Measurements from ENCODE around the gene UEVLD.

UEVLD gene

DNA sequence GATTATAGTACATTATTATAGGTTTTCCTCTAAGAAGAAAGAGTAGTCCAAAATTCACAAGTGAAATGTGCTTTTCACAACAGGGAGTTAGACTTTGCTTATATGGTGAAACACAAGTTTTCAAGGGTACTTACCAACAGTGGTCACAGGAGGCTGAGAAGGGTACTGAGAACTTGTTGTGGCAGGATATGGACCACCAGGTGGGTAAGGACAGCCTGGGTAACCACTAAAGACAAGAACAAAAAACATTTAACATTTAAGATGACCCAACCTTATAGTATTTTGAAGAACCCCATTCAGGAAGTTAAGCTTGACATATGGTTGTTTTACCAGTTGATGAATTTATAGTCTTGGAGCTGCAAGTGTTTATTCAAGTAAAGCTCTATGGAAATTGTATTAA is 86.2 kb downstream of the UEVLD start:
- FAIRE-seq (no peak), DNase-seq (ENCODE audit: low spot score) (no peak)

DNA sequence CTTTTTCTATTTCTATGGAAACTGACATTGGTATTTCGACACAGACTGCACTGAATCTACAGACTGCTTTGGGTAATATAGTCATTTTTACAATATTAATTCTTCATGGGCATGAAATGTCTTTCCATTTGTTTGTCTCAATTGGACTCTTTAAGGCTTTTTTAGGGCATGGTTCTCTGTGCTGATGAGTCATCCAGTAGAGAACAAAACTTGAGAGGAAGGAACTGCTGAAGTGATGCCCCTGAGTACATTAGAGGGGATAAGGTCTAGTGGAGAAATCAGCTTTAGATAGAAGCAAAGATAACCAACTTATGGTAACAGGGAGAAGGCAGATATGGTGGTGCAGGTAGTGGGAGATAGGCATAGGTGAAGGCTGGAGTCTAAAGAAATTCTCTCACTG is 86.9 kb downstream of the UEVLD start:
- FAIRE-seq: no peak
- DNase-seq (ENCODE audit: low spot score): no peak

DNA sequence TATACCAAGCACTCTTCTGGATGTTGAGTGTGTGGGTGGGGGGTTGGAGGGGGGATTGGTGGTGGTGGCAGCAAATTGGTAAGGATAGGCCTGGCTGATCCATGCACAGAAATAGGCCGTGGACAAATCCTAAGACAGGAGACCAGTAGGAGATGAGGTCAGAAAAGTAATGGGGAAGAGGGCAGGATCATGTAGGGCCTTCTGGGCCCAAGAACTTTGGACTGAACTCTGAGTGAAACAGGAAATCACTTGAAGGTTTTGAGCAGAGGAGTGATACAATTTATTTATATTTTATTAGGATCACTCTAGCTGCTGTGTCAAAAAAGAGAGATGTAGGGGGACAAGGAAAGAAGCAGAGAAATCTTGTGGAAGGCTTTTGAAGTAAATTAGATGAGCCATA is 90.5 kb downstream of the UEVLD start:
- DNase-seq (ENCODE audit: low spot score) (no peak), FAIRE-seq (no peak)

DNA sequence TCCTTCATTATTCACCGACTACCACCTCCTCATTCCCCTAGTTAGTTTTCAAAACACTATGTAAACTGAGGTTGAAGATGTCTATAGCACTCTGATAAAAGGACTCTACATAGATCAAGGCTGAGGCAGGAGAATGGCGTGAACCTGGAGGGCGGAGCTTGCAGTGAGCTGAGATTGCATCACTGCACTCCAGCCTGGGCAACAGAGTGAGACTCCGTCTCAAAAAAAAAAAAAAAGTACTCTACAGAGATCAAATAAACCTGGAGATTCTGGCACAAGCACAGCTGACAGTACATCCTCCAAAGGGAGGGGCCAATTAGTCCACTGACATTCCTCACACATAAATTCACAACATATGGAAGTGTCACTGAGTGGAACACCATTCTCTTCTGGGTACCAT is 92.8 kb downstream of the UEVLD start:
- DNase-seq (ENCODE audit: low spot score) (no peak), FAIRE-seq (no peak)

DNA sequence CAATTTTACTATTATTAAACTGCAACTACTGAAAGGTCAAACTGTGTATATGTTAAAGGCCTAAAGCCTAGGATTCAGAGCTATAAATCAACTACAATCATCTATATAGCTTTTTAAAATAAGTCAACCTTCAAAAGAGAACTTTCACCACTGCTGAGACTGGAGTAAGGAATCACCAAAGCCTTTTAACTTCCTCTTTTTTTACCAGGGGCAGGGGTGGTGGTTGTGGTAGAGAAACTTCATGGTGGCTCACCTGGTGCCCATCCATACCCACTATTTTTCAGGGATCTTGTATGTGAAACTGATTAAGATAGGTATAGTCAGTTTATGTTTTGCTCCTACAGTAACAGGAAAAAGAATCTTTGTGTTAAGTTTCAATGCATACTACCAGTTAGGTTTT is 93.3 kb downstream of the UEVLD start:
- DNase-seq (ENCODE audit: low spot score) (no peak), FAIRE-seq (no peak)

DNA sequence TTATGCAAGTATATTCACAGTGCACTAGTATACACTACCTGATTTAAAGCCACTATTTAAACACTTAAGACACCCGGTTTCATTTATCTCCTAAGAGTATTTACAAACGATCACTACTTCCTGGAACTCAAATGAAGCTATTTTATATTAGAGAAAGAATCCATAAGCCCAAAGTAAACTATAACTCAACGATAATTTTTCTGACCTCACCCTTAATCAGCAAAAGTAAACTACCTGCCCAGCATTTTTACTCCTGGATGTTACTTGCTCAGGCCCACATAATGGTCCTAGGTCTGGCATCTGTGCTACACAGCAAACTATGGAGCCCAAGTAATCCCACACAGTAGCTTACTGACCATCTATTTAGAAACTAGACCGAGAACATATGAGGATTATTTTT is 95.2 kb downstream of the UEVLD start:
- FAIRE-seq (no peak), DNase-seq (ENCODE audit: low spot score) (no peak)

DNA sequence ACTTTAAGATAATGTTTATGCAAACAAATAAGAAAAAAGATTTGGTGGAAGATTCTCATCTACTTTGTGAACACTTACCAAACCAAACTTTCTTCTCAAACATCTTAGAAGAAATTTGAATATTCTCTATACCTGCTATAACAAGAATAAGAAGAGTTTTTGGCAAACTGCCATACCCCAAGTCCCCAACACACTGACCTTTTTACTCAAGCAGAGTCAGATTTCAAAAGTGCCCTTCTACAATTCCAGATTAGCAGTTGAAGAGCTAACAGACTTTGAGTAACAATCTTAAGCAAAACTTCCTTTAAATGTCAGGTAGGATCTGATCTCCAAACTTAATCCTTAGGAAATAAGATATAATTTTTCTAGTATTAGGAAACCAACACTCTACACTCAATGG is 95.6 kb downstream of the UEVLD start:
- FAIRE-seq (no peak), DNase-seq (ENCODE audit: low spot score) (no peak)

DNA sequence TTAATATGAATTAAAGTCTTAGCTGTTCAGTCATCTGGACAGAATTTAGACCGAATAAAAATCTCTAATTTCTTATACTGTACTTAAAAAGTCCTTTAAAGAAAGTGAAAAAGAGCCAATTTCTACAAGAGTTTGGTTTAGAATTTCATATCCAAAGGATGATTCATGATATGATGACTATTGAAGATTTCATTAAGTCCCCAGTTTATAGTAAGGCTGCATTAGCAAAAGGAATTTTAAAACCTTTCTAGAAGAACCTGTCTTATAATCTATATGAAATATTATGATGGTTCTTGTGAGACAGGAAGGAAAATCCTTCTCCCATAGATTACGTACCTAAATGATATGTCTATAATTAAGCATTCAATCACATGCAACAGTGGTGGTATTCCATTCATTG is 96.6 kb downstream of the UEVLD start:
- DNase-seq (ENCODE audit: low spot score) (no peak), FAIRE-seq (no peak)

DNA sequence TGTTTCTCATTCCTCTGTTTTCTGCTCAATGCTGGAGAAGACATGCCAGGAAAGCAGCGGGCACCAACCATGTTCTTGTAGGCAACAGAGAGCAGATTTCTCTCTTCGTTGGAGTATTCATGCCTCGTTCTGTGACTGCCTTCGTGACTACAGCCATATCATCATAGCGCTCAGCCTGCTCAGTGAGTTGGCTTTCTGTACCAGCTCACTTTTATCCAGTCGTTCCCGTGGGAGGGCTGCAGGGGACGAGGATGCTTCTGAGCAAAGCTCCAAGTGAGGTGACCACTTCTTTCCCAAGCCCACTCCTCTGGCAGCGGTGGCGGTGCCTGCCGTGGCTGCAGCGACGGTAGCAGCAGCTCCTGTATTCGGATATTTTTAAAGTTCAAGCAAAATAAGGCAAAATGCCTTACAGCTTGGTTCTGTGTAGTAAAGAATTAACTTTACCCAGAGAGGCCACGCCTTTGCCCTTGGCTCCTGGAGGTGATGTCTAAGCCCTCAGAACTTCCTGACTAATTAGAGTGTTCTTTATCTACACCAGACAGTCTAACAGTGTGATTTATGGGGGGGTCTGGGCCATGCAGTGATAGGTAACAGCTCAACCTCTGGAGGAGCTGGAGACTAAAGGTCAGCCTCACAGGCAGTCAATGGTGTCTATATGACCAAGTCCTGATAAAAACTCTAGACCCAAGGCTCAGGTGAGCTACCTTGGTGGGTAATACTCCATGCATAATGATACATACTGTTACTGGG is 97.6 kb downstream of the UEVLD start:
- no peak for DNase-seq (ENCODE audit: low spot score)
- FAIRE-seq: no peak

DNA sequence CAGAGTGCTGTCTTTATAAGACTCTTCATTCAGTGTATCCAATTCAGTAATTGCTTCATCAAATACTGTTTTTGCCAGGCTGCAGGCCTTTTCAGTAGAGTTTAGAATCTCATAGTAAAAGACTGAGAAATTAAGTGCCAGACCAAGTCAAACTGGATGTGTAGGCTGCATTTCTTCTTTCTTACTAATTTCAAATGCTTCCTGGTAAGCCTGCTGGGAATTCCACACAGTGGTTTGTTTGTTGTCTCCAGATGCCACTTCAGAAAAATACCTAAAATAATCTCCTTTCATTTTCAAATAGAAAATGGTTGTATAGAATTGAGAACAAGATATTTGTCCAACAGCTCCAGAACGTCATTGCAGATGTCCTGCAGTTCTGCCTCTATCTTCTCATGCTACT is 98.2 kb downstream of the UEVLD start:
- DNase-seq (ENCODE audit: low spot score): no peak
- FAIRE-seq: no peak

DNA sequence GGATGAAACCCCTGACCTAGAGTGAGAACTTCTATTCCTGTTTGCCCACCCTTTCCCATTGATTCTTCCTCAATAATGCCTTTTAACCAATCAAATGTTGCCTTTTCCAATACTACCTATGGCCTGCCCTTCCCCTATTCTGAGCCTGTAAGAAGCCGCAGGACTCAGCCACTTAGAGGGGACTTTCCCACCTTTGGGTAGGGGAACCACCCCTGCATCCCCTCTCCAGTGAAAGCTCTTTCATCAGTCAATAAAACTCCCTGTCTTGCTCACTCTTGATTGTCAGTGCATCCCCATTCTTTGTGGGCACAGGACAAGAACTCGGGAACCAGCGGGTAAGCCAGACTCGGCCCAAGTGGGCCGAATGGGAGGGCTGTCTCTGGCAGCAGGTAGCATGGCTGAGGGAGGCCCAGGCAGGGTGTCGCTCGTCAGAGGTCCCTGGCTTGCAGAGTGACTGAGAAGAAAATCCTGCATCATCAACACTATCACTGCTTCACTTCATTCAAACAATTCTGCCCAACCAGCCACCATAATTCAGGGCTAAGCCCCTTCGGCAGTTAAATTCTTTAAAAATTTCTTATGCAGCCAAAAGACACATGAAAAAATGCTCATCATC is 102.5 kb downstream of the UEVLD start:
- DNase-seq (ENCODE audit: low spot score) (no peak), FAIRE-seq (no peak)

Measured in urothelium cell line (cell line).